Measurements from ENCODE around the gene ELOVL1. TPM values are rescaled to one million over a fixed set of nuclear protein-coding genes. Genes with fewer than 3 reads are reported as not detected.

ELOVL1 gene
- total RNA-seq, 1 donor from 2014 or later, result 52.2 TPM

GRCh38 chr1:43315963-43316737 lies 51.7 kb downstream of the ELOVL1 start:
- Mint-ChIP-seq H3K27me3 (no peaks in the 10 kb centered on the region), H3K9me3 (no peaks in the 10 kb centered on the region), H3K4me1 (ENCODE audit: unreplicated experiment) (no peaks in the 10 kb centered on the region), H3K36me3 (no peaks in the 10 kb centered on the region), H3K27ac (no peak overlapping the region), H3K4me3 (no peak overlapping the region)
- no peak for TF ChIP-seq CTCF (conservative IDR thresholded peaks at IDR 0.05)
- no peak for DNase-seq (ENCODE audit: extremely low spot score, unreplicated experiment)

- no peaks in the 10 kb centered on the region for H3K27me3 Mint-ChIP-seq
- no peaks in the 10 kb centered on the region for H3K36me3 Mint-ChIP-seq
- H3K4me1 Mint-ChIP-seq (ENCODE audit: unreplicated experiment), result no peaks in the 10 kb centered on the region
- H3K4me3 Mint-ChIP-seq, result no peak overlapping the region
- H3K9me3 Mint-ChIP-seq, result no peaks in the 10 kb centered on the region
- no peak for DNase-seq (ENCODE audit: extremely low spot score, unreplicated experiment)
- TF ChIP-seq CTCF (conservative IDR thresholded peaks at IDR 0.05), result no peak
- H3K27ac Mint-ChIP-seq, result no peak overlapping the region
These were observed 52.3 kb downstream of the ELOVL1 start for GRCh38 chr1:43315481-43315880.

GRCh38 chr1:43314233-43314632 lies 53.6 kb downstream of the ELOVL1 start:
- H3K36me3 Mint-ChIP-seq, result no peaks in the 10 kb centered on the region
- H3K4me1 Mint-ChIP-seq (ENCODE audit: unreplicated experiment), result no peaks in the 10 kb centered on the region
- no peaks in the 10 kb centered on the region for H3K27me3 Mint-ChIP-seq
- TF ChIP-seq CTCF (conservative IDR thresholded peaks at IDR 0.05), result no peak
- no peak overlapping the region for H3K4me3 Mint-ChIP-seq
- no peak for DNase-seq (ENCODE audit: extremely low spot score, unreplicated experiment)
- no peaks in the 10 kb centered on the region for H3K9me3 Mint-ChIP-seq
- H3K27ac Mint-ChIP-seq, result no peak overlapping the region

- Mint-ChIP-seq H3K4me1 (ENCODE audit: unreplicated experiment) (no peaks in the 10 kb centered on the region), H3K27ac (no peak overlapping the region), H3K36me3 (no peaks in the 10 kb centered on the region), H3K9me3 (no peaks in the 10 kb centered on the region), H3K4me3 (no peak overlapping the region), H3K27me3 (no peaks in the 10 kb centered on the region)
- no peak for DNase-seq (ENCODE audit: extremely low spot score, unreplicated experiment)
- TF ChIP-seq CTCF (conservative IDR thresholded peaks at IDR 0.05), result no peak
These were observed 54.0 kb downstream of the ELOVL1 start for GRCh38 chr1:43313771-43314170.

Small RNA genes lying within 50 kb of the gene (microRNA-seq; reads per million reads assigned to microRNA genes)
- gene MIR6734, result 3.9 reads per million, percentile 13 among the genes with 10 or more reads in this experiment

Other genes with a start within 250 kb of the ELOVL1 start
- gene EBNA1BP2, start 195.7 kb downstream of the ELOVL1 start, total RNA-seq (ENCODE audit: low replicate concordance), result 57.2 and 68.3 TPM in 2 replicates
- 0.74 and 1.8 TPM in 2 replicates for gene CFAP57, start 195.7 kb downstream of the ELOVL1 start, total RNA-seq (ENCODE audit: low replicate concordance)
- 19.8 and 51.7 TPM in 2 replicates for gene TMEM125, start 98.0 kb downstream of the ELOVL1 start, total RNA-seq (ENCODE audit: low replicate concordance)
- gene C1orf210, start 82.4 kb downstream of the ELOVL1 start, total RNA-seq (ENCODE audit: low replicate concordance), result 9.9 and 17.2 TPM in 2 replicates
- 1.3 TPM in 1 of 2 replicates, not detected in the other for gene TIE1, start 67.0 kb downstream of the ELOVL1 start, total RNA-seq (ENCODE audit: low replicate concordance)
- gene MPL, start 30.2 kb downstream of the ELOVL1 start, total RNA-seq (ENCODE audit: low replicate concordance), result not detected in 2 replicates
- 33.9 and 114 TPM in 2 replicates for gene CDC20, start 9.0 kb downstream of the ELOVL1 start, total RNA-seq (ENCODE audit: low replicate concordance)
- 37.2 and 48.1 TPM in 2 replicates for gene MED8, start 21.8 kb upstream of the ELOVL1 start, total RNA-seq (ENCODE audit: low replicate concordance)
- gene SZT2, start 21.9 kb upstream of the ELOVL1 start, total RNA-seq (ENCODE audit: low replicate concordance), result 45.8 and 65.7 TPM in 2 replicates
- 20.0 and 36.0 TPM in 2 replicates for gene HYI, start 85.9 kb upstream of the ELOVL1 start, total RNA-seq (ENCODE audit: low replicate concordance)
- 260 and 507 TPM in 2 replicates for gene PTPRF, start 162.9 kb upstream of the ELOVL1 start, total RNA-seq (ENCODE audit: low replicate concordance)